ENCODE measurements around the gene DGKD. TPM values are rescaled to one million over a fixed set of nuclear protein-coding genes. Genes with fewer than 3 reads are reported as not detected.
"Not testable (repeated sequence)": the region's sequence is repeated elsewhere in the genome, so short reads cannot be mapped to it uniquely, and the experiment has no call there.

DGKD gene
- polyA plus RNA-seq, 1 experiment = 10.8 TPM

DNA sequence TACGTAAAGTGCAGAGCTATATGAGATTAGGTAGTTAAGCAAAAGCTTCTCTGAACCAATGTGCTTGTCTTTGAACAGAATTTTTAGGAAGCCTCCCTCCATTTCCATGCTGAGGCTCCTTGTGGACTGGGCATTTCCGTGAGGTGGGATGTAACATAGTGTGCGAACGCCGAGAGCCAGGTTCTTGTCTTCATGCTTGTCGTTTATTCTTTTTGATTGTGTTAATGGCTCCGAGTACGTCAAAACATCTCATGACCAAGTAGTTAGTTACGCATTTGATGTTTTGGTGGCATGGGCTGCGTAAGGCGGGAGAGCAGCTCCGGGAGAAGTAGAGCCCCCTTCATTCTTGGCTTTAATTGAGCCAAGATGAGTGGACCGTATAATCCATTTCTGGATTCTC lies 32.9 kb downstream of the DGKD start:
- TF ChIP-seq, protein P1, sequence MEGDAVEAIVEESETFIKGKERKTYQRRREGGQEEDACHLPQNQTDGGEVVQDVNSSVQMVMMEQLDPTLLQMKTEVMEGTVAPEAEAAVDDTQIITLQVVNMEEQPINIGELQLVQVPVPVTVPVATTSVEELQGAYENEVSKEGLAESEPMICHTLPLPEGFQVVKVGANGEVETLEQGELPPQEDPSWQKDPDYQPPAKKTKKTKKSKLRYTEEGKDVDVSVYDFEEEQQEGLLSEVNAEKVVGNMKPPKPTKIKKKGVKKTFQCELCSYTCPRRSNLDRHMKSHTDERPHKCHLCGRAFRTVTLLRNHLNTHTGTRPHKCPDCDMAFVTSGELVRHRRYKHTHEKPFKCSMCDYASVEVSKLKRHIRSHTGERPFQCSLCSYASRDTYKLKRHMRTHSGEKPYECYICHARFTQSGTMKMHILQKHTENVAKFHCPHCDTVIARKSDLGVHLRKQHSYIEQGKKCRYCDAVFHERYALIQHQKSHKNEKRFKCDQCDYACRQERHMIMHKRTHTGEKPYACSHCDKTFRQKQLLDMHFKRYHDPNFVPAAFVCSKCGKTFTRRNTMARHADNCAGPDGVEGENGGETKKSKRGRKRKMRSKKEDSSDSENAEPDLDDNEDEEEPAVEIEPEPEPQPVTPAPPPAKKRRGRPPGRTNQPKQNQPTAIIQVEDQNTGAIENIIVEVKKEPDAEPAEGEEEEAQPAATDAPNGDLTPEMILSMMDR (IDR thresholded peaks at IDR 0.05; ENCODE audit: low read depth, low read length) = no peak
- no peaks in the 10 kb centered on the region for H3K27me3 ChIP-seq (ENCODE audit: control insufficient read depth, insufficient read depth, low read length)

DNA sequence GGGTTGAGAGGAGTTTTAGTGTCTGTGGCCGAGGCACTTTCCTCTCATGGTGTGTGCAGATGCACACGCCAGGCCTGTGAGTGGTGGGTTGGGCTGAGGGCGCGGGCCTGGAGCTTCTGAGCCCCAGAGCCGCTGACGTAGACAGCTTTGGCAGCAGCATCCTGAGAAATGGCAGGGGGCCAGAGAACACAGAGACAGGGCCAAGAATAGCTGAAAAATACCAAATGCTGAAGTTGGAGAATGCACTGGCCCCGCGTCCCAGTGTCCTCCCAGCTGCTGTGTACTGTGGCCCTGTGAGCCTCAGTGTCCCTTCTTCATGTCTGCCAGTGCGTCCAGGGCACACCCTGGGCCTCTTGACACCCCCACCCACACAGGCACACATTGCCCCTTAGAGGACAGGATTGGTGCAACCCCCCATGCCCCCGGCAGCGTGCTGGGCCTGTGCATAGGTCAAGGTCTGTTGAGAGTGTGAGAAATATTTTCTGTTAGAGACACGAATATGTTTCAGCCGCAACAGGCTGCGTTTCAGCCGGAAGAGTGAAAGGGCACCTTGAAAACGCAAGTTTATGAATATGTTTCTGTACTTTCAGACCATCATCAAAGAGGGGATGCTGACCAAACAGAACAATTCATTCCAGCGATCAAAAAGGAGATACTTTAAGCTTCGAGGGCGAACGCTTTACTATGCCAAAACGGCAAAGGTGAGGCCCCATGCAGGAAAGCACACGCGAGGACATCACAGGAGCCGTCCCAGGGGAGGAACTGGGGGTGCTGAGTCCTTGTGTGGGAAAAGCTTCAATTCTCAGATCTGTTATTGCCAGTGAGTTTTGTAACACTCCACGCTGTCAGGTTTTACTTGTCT lies 33.6 kb downstream of the DGKD start:
- H3K4me3 ChIP-seq (ENCODE audit: low read depth, low read length) = peak overlapping the region; percentile 42
- no peaks in the 10 kb centered on the region for H3K9me3 ChIP-seq (ENCODE audit: control insufficient read depth, insufficient read depth, low read length)
- peak overlapping the region; percentile 87 for H3K27ac ChIP-seq (ENCODE audit: low read depth, low read length)
- H3K27me3 ChIP-seq (ENCODE audit: control insufficient read depth, insufficient read depth, low read length) = no peaks in the 10 kb centered on the region
- POLR2A ChIA-PET = interaction anchor here (0.6 to 1.0 kb wide), 3 partner anchors 14 to 35 kb away, joined by 3 to 4 read pairs (median 4); no protein-coding TSS in a partner anchor
- CTCF ChIA-PET = interaction anchor here (0.7 to 2.4 kb wide), 7 partner anchors 17 to 1719 kb away, joined by 3 to 10 read pairs (median 5); partner anchors contain the start of gene DGKD
- peak; percentile 84 for DNase-seq (ENCODE audit: low read depth, low spot score)
- TF ChIP-seq, protein P1 (IDR thresholded peaks at IDR 0.05; ENCODE audit: low read depth, low read length) = no peak

More for the DNA sequence above, 32.9 kb downstream of the DGKD start:
- Histone ChIP-seq H3K4me3 (ENCODE audit: low read depth, low read length) (peak overlapping the region; percentile 42; the same call in 1 of the 2 replicates), H3K27ac (ENCODE audit: low read depth, low read length) (peak overlapping the region; percentile 87), H3K9me3 (ENCODE audit: control insufficient read depth, insufficient read depth, low read length) (no peaks in the 10 kb centered on the region)
- DNase-seq (ENCODE audit: low read depth, low spot score) = peak; percentile 11
- ChIA-PET CTCF (interaction anchor here (1.1 to 2.4 kb wide), 3 partner anchors 17 to 33 kb away, joined by 3 to 10 read pairs (median 5); partner anchors contain the start of gene DGKD), POLR2A (interaction anchor here (0.6 to 1.0 kb wide), 3 partner anchors 14 to 35 kb away, joined by 3 to 4 read pairs (median 4); no protein-coding TSS in a partner anchor)

DNA sequence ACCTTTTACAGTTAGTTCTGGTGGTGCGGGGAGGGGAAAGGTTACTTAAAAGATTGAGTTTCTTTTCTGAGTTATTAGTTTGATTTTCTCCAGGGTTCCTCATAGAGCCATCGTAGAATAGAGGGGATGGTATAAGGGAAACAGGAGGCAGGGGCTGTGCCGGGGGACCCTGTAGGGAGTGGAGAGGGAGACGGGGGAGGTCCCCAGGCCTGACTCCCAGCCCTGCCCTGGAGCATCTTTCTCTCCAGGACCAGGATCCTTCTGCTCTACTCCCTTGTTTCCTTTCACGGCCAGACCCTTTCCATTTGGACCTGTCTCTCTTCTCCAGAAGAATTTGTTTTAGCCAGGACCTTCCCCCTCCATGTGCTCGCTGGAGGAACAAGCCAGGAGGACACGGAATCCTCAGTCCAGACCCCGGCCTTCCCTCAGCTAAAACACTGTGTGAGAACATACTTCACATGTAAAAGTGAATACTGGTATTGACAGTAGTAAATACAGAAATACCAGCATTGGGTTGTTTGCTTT lies 35.4 kb downstream of the DGKD start:
- POLR2A ChIA-PET = no interaction called here
- TF ChIP-seq, protein P1 (IDR thresholded peaks at IDR 0.05; ENCODE audit: low read depth, low read length) = no peak
- CTCF ChIA-PET = no interaction called here
- Histone ChIP-seq H3K9me3 (ENCODE audit: control insufficient read depth, insufficient read depth, low read length) (no peaks in the 10 kb centered on the region), H3K27me3 (ENCODE audit: control insufficient read depth, insufficient read depth, low read length) (no peaks in the 10 kb centered on the region), H3K4me3 (ENCODE audit: low read depth, low read length) (no peak overlapping the region), H3K27ac (ENCODE audit: low read depth, low read length) (no peak overlapping the region)
- no peak for DNase-seq (ENCODE audit: low read depth, low spot score)

DNA sequence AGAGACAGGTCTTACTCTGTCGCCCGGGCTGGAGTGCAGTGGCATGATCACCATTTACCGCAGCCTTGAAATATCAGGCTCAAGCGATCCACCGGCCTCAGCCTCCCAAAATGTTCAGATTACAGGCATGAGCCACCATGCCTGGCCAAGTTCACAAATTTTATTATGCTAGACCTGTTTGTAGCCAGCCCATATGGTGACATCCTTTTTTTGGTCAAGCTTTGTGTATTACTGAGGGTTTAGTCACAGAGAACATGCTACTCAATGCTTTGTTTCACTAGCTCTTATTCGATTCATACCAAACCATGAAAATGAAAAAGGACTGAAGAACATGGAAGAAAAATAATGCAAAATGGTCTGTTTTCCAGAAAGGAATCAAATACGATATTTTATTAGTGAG lies 41.4 kb downstream of the DGKD start:
- no peak overlapping the region for H3K27ac ChIP-seq (ENCODE audit: low read depth, low read length)
- no peak overlapping the region for H3K4me3 ChIP-seq (ENCODE audit: low read depth, low read length)
- TF ChIP-seq, protein P1 (IDR thresholded peaks at IDR 0.05; ENCODE audit: low read depth, low read length) = no peak
- no peaks in the 10 kb centered on the region for H3K9me3 ChIP-seq (ENCODE audit: control insufficient read depth, insufficient read depth, low read length)
- ChIA-PET POLR2A (no interaction called here), CTCF (interaction anchor here (1.1 to 3.7 kb wide), 2 partner anchors 8 to 23 kb away, joined by 3 to 14 read pairs; no protein-coding TSS in a partner anchor)
- H3K27me3 ChIP-seq (ENCODE audit: control insufficient read depth, insufficient read depth, low read length) = no peaks in the 10 kb centered on the region
- no peak for DNase-seq (ENCODE audit: low read depth, low spot score)

DNA sequence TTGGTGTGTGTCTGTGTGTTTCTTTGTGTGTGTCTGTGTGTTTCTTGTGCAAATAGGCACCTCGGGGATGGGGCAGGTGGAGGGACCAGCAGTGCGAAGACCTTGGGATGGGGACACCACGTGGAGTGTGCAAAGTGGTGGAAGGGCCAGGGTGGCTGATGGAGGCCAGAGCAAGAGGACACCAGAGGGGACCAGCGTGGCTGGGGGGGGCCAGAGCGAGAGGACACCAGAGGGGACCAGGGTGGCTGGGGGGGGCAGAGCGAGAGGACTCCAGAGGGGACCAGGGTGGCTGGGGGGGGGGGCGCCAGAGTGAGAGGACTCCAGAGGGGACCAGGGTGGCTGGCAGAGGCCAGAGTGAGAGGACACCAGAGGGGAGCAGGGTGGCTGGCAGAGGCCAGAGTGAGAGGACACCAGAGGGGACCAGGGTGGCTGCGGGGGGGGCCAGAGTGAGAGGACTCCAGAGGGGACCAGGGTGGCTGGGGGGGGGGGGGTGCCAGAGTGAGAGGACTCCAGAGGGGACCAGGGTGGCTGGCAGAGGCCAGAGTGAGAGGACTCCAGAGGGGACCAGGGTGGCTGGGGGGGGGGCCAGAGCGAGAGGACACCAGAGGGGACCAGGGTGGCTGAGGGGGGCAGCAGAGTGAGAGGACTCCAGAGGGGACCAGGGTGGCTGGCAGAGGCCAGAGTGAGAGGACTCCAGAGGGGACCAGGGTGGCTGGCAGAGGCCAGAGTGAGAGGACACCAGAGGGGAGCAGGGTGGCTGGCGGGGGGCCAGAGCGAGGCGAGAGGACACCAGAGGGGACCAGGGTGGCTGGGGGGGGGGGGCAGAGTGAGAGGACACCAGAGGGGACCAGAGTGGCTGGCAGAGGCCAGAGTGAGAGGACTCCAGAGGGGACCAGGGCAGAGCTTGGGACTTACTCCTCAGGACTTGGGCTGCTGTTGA lies 42.7 kb downstream of the DGKD start:
- POLR2A ChIA-PET; H3K4me3 ChIP-seq (ENCODE audit: low read depth, low read length); H3K27ac ChIP-seq (ENCODE audit: low read depth, low read length); DNase-seq (ENCODE audit: low read depth, low spot score); H3K9me3 ChIP-seq (ENCODE audit: control insufficient read depth, insufficient read depth, low read length); H3K27me3 ChIP-seq (ENCODE audit: control insufficient read depth, insufficient read depth, low read length): not testable (repeated sequence)
- CTCF ChIA-PET = interaction anchor here (3.7 kb wide), 1 partner anchor 7 kb away, joined by 14 read pairs; no protein-coding TSS in a partner anchor

All from AG04450 (cell line).